WI38 (cell line): ENCODE measurements around the gene MAP1LC3B2.

Experiments used
- H3K4me3 ChIP-seq: 2 replicates; pipeline ENCODE4 v1.5.1; 2011; ENCODE audit warnings: low read depth, mild to moderate bottlenecking, control low read depth, low read length
- CTCF ChIP-seq: IDR thresholded peaks from 2 replicates; pipeline ENCODE4 v1.5.1; 2012; ENCODE audit warnings: low read depth, mild to moderate bottlenecking, control low read depth, low read length

The MAP1LC3B2 gene

GRCh38 chr12:116529686-116530085 lies 29.5 kb upstream of the MAP1LC3B2 start:
- no peak overlapping the region for H3K4me3 ChIP-seq
- TF ChIP-seq CTCF: no peak

- no peak overlapping the region for H3K4me3 ChIP-seq
- no peak for TF ChIP-seq CTCF
These were observed 26.8 kb upstream of the MAP1LC3B2 start for GRCh38 chr12:116532428-116532827.

DNA sequence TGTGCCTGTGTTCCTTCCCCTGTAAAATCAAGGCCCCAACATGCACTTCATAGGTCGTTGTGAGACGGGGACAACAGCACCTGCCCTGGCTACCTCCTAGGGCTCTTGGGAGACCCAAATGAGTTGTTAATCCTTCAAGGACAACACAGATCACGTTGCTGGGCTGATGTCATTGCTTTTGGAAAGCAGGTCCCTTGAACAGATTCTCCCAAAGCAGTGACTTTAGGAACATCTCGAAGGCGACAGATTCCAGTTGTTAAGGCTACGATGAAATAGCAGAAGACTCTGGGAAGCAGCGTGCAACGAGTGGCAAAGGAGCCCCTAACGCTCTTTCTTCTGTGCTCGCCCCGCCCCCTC lies 26.2 kb upstream of the MAP1LC3B2 start:
- no peak for TF ChIP-seq CTCF
- H3K4me3 ChIP-seq: peak overlapping the region; percentile 61

DNA sequence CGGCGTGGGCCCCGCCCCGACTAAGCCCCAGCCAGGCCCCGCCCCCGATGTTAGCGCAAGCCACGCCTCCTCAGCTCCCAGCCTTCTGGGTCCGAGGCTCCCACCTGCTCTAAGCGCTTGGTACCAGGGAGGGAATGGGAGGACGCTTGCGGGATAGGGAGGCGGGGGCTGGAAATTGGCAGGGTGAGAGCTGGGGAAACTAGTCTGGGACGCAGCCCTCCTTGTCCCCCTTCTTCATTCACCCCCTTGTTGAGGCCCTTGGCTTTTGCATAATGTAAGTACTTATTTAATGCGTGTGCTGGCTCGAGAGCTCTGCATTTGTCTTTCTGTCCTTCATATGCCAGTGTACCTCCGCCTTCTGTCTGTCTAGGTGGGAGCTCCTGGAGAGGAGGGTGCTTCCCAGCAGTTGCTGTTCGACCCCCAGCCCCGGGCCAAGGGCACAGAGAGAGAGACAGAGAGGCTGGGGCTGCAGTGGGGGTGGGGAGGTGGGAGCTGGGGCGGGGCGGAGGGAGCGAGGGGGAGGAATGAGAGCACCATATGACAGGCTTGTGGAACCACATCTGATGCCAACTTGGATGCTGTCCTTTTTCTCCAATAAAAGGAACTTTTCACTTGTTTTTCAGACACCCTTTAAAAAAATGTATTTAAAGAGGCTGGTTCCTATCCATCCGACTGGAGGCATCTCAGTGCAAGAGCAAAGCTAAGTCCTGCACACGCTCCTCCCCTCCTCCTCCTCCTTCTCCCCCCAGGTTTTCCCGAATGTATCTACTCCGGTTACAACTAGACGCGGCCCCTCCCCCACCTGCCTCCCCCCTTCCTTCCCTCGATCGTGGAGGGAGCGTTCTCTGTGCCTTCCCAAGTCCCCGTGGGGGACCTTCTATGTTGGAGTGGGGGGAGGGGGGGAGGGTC lies 25.6 kb upstream of the MAP1LC3B2 start:
- H3K4me3 ChIP-seq: peak overlapping the region; percentile 61
- TF ChIP-seq CTCF: no peak

- TF ChIP-seq CTCF: no peak
- H3K4me3 ChIP-seq: peak overlapping the region; percentile 61
These were observed 24.7 kb upstream of the MAP1LC3B2 start for GRCh38 chr12:116534311-116535121.

GRCh38 chr12:116535241-116535640 lies 23.9 kb upstream of the MAP1LC3B2 start:
- H3K4me3 ChIP-seq: no peak overlapping the region
- TF ChIP-seq CTCF: no peak
